Transverse colon (tissue), 3 donors: ENCODE measurements around the gene COG5.

Experiments
- CTCF ChIP-seq, 5 experiments: fragments of 200-600 bp in 3 of 5; fragments of 450-650 bp in 2 of 5; sonication (generic) in 3 of 5; IDR thresholded peaks; 1 replicate in 2 of 5; 2 replicates in 3 of 5; pipeline ENCODE4 v1.5.1; 2016 to 2017; ENCODE audit warnings: antibody characterized with exemption in 5 of 5, inconsistent platforms in 3 of 5, mild to moderate bottlenecking in 2 of 5, moderate library complexity in 1 of 5
- EP300 ChIP-seq: sonication (generic); formaldehyde crosslinking; IDR thresholded peaks from one replicate; pipeline ENCODE4 v1.6.1; 2017; ENCODE audit warnings: antibody characterized with exemption, low read depth

GRCh38 chr7:107605218-107605815, 41.6 kb upstream of the COG5 start:
- TF ChIP-seq CTCF (IDR thresholded peaks at IDR 0.05) (no peak), EP300 (no peak)
